H9 (cell line): ENCODE results near the gene DDIAS. TPM values are rescaled to one million over a fixed set of nuclear protein-coding genes. Genes with fewer than 3 reads are reported as not detected.

Experiments used
- DNase-seq: peaks from one replicate; pipeline ENCODE4 v3.0.0-alpha.2; 2017
- H2AFZ ChIP-seq: one replicate; pipeline ENCODE4 v1.6.1; 2013; ENCODE audit warnings: mild to moderate bottlenecking, low read length, control low read depth, moderate library complexity
- H2AK5ac ChIP-seq: 2 replicates; pipeline ENCODE4 v1.6.1; 2013; ENCODE audit warnings: low read length, control low read depth, mixed read lengths; ENCODE audit not compliant: insufficient read length
- H2BK120ac ChIP-seq: one replicate; pipeline ENCODE4 v1.6.1; 2013; ENCODE audit warnings: low read depth, mild to moderate bottlenecking, low read length, control low read depth, inconsistent platforms; ENCODE audit not compliant: poor library complexity, severe bottlenecking
- H2BK12ac ChIP-seq: 2 replicates; pipeline ENCODE4 v1.6.1; 2013; ENCODE audit warnings: low read length, control low read depth, mixed read lengths, low read depth; ENCODE audit not compliant: insufficient read length
- H2BK15ac ChIP-seq: 2 replicates; pipeline ENCODE4 v1.6.1; 2013; ENCODE audit warnings: low read depth, low read length, control low read depth
- H2BK20ac ChIP-seq: one replicate; pipeline ENCODE4 v1.6.1; 2013; ENCODE audit warnings: low read depth, mild to moderate bottlenecking, low read length, control low read depth, inconsistent platforms; ENCODE audit not compliant: poor library complexity, severe bottlenecking
- H2BK5ac ChIP-seq: 2 replicates; pipeline ENCODE4 v1.6.1; 2013; ENCODE audit warnings: low read length, control low read depth, mixed read lengths; ENCODE audit not compliant: insufficient read length
- H3K14ac ChIP-seq: 2 replicates; pipeline ENCODE4 v1.6.1; 2013; ENCODE audit warnings: low read length, control low read depth; ENCODE audit not compliant: insufficient read depth
- H3K18ac ChIP-seq: 2 replicates; pipeline ENCODE4 v1.6.1; 2013; ENCODE audit warnings: low read depth, mild to moderate bottlenecking, mixed read lengths, low read length, control low read depth; ENCODE audit not compliant: insufficient read length
- H3K23ac ChIP-seq: 2 replicates; pipeline ENCODE4 v1.6.1; 2013; ENCODE audit warnings: low read length, control low read depth, mixed read lengths, low read depth; ENCODE audit not compliant: insufficient read length
- H3K23me2 ChIP-seq: 2 replicates; pipeline ENCODE4 v1.6.1; 2013; ENCODE audit warnings: low read depth, mild to moderate bottlenecking, mixed read lengths, low read length, control low read depth; ENCODE audit not compliant: insufficient read length, poor library complexity, severe bottlenecking
- H3K27ac ChIP-seq: 2 replicates; pipeline ENCODE4 v1.5.1; 2013; ENCODE audit warnings: low read length, control low read depth, mixed read lengths, low read depth; ENCODE audit not compliant: insufficient read length
- H3K27me3 ChIP-seq: 2 replicates; pipeline ENCODE4 v1.6.1; 2013; ENCODE audit warnings: low read length, control low read depth, inconsistent platforms; ENCODE audit not compliant: insufficient read depth
- H3K4ac ChIP-seq: 2 replicates; pipeline ENCODE4 v1.6.1; 2013; ENCODE audit warnings: low read depth, mild to moderate bottlenecking, control low read depth, inconsistent platforms, low read length, moderate library complexity
- H3K4me1 ChIP-seq: 2 replicates; pipeline ENCODE4 v1.6.1; 2013; ENCODE audit warnings: low read length, control low read depth, inconsistent platforms; ENCODE audit not compliant: insufficient read depth
- H3K4me2 ChIP-seq: 2 replicates; pipeline ENCODE4 v1.6.1; 2013; ENCODE audit warnings: low read length, control low read depth, mixed read lengths; ENCODE audit not compliant: insufficient read length, insufficient read depth
- H3K56ac ChIP-seq: 2 replicates; pipeline ENCODE4 v1.6.1; 2013; ENCODE audit warnings: low read depth, mild to moderate bottlenecking, mixed read lengths, low read length, control low read depth; ENCODE audit not compliant: insufficient read length
- H3K79me1 ChIP-seq: 2 replicates; pipeline ENCODE4 v1.6.1; 2013; ENCODE audit warnings: low read depth, mild to moderate bottlenecking, moderate library complexity, low read length, control low read depth, inconsistent platforms; ENCODE audit not compliant: insufficient read depth, poor library complexity, severe bottlenecking
- H3K79me2 ChIP-seq: 2 replicates; pipeline ENCODE4 v1.6.1; 2013; ENCODE audit warnings: low read length, control low read depth, inconsistent platforms; ENCODE audit not compliant: insufficient read depth
- H3K9ac ChIP-seq: 2 replicates; pipeline ENCODE4 v1.6.1; 2013; ENCODE audit warnings: low read length, control low read depth, mixed read lengths; ENCODE audit not compliant: insufficient read length; ENCODE audit errors: extremely low read depth
- H3K9me3 ChIP-seq: one replicate; pipeline ENCODE4 v1.6.1; 2013; ENCODE audit warnings: low read depth, low read length, inconsistent platforms; ENCODE audit not compliant: control insufficient read depth
- H3T11ph ChIP-seq: one replicate; pipeline ENCODE4 v1.6.1; 2013; ENCODE audit warnings: mild to moderate bottlenecking, low read length, control low read depth, inconsistent platforms
- H4K20me1 ChIP-seq: one replicate; pipeline ENCODE4 v1.6.1; 2013; ENCODE audit not compliant: control insufficient read depth, insufficient read length, insufficient read depth
- H4K5ac ChIP-seq: 2 replicates; pipeline ENCODE4 v1.6.1; 2013; ENCODE audit warnings: low read depth, mild to moderate bottlenecking, mixed read lengths, low read length, control low read depth; ENCODE audit not compliant: insufficient read length
- H4K8ac ChIP-seq: replicated peaks from 2 replicates; pipeline ENCODE4 v1.6.1; 2013; ENCODE audit warnings: low read length, control low read depth, mixed read lengths, low read depth; ENCODE audit not compliant: insufficient read length
- H4K91ac ChIP-seq: 2 replicates; pipeline ENCODE4 v1.6.1; 2013; ENCODE audit warnings: low read depth, mild to moderate bottlenecking, moderate library complexity, mixed read lengths, low read length, control low read depth; ENCODE audit not compliant: insufficient read length
- H3K27ac Mint-ChIP-seq, 3 experiments: 2 replicates in 2 of 3; 3 replicates in 1 of 3; pipeline ENCODE4 v1.8.0; 2020 to 2021; ENCODE audit warnings: mixed read lengths in 3 of 3, mild to moderate bottlenecking in 1 of 3, moderate library complexity in 1 of 3
- H3K27me3 Mint-ChIP-seq: 2 replicates; pipeline ENCODE4 v1.8.0; 2021; ENCODE audit warnings: low read depth, mild to moderate bottlenecking, moderate library complexity, mixed read lengths
- H3K36me3 Mint-ChIP-seq, 3 experiments: 2 replicates in 2 of 3; 3 replicates in 1 of 3; pipeline ENCODE4 v1.8.0; 2020 to 2021; ENCODE audit warnings: low read depth in 3 of 3, mixed read lengths in 3 of 3; ENCODE audit not compliant: insufficient read depth in 1 of 3
- H3K4me1 Mint-ChIP-seq, 2 experiments: 2 replicates each; pipeline ENCODE4 v1.8.0; 2020; ENCODE audit warnings: mixed read lengths in 2 of 2
- H3K4me3 Mint-ChIP-seq, 2 experiments: 2 replicates in 1 of 2; 3 replicates in 1 of 2; pipeline ENCODE4 v1.8.0; 2020 to 2021; ENCODE audit warnings: mild to moderate bottlenecking in 2 of 2, mixed read lengths in 2 of 2, moderate library complexity in 1 of 2
- H3K9me3 Mint-ChIP-seq, 2 experiments: 2 replicates in 1 of 2; 3 replicates in 1 of 2; pipeline ENCODE4 v1.8.0; 2020; ENCODE audit warnings: mild to moderate bottlenecking in 2 of 2, mixed read lengths in 2 of 2, moderate library complexity in 1 of 2
- CTCF ChIP-seq: fragments of 200-600 bp; sonication (generic); conservative IDR thresholded peaks from 3 replicates; pipeline ENCODE4 v1.8.0; 2021; ENCODE audit warnings: antibody characterized with exemption, mild to moderate bottlenecking
- WGBS: extraction: QIAGEN DNeasy Blood & Tissue Kit; methylation state at CpG from one replicate; pipeline ENCODE4 v1.1.7; 2013; ENCODE audit warnings: missing lambda C conversion rate, low lambda C conversion rate, mixed read lengths; ENCODE audit not compliant: insufficient read length; ENCODE audit errors: extremely low coverage; 5-methylcytosine and 5-hydroxymethylcytosine counted together
- total RNA-seq: library from RNA; stranded (reverse); gene quantifications from 2 replicates; pipeline ENCODE4 v1.2.1, GENCODE V29; 2021

Gene DDIAS
- total RNA-seq, 1 experiment from 2014 or later: 18.6 TPM

GRCh38 chr11:82865841-82866240, 35.7 kb upstream of the DDIAS start:
- no CpG with 5 or more reads among the region's 2 CpGs for WGBS
- Histone ChIP-seq H2BK20ac (no peak overlapping the region), H3K56ac (no peak overlapping the region), H4K20me1 (no peaks in the 10 kb centered on the region), H3K27ac (no peak overlapping the region), H3K4ac (no peak overlapping the region), H3K79me2 (no peaks in the 10 kb centered on the region), H4K91ac (no peak overlapping the region), H2AK5ac (no peak overlapping the region), H4K5ac (no peak overlapping the region), H3K27me3 (no peaks in the 10 kb centered on the region), H3K9me3 (no peaks in the 10 kb centered on the region), H4K8ac (no peak overlapping the region), H3T11ph (no peak overlapping the region), H2BK5ac (no peak overlapping the region), H3K79me1 (no peaks in the 10 kb centered on the region), H3K14ac (no peak overlapping the region), H3K4me2 (no peak overlapping the region), H2AFZ (no peak overlapping the region), H2BK15ac (no peak overlapping the region), H3K4me1 (no peaks in the 10 kb centered on the region), H3K23ac (no peak overlapping the region), H3K23me2 (no peaks in the 10 kb centered on the region), H2BK12ac (no peak overlapping the region), H3K9ac (no peak overlapping the region), H3K18ac (no peak overlapping the region), H2BK120ac (no peak overlapping the region)
- DNase-seq: no peak
- Mint-ChIP-seq H3K9me3 (no peaks in the 10 kb centered on the region), H3K27ac (no peak overlapping the region), H3K27me3 (no peaks in the 10 kb centered on the region), H3K4me1 (peaks cover 2 to 13% of the 10 kb centered on the region in 2 experiments; a peak in 2 of 4 replicates), H3K4me3 (no peak overlapping the region), H3K36me3 (no peaks in the 10 kb centered on the region)
- TF ChIP-seq CTCF: no peak
